Vagina (tissue), 2 donors: ENCODE data around the gene OGFOD2. TPM values are rescaled to one million over a fixed set of nuclear protein-coding genes. Genes with fewer than 3 reads are reported as not detected.
A peak's percentile ranks its signal among the peaks of the same experiment; 100 is the strongest.

Experiments
- DNase-seq, 2 donors: peaks; one replicate each; pipeline ENCODE4 v3.0.0-alpha.2; 2017; ENCODE audit errors: extremely low spot score in 2 of 2
- H3K27ac ChIP-seq: fragments of 200-600 bp; sonication (generic); one replicate; pipeline ENCODE4 v1.5.1; 2019
- H3K27me3 ChIP-seq: fragments of 200-600 bp; sonication (generic); one replicate; pipeline ENCODE4 v1.5.1; 2019
- H3K36me3 ChIP-seq, 2 donors: fragments of 200-600 bp; sonication (generic); one replicate each; pipeline ENCODE4 v1.5.1; 2017 to 2019
- H3K4me1 ChIP-seq: fragments of 200-600 bp; sonication (generic); one replicate; pipeline ENCODE4 v1.5.1; 2019
- H3K4me3 ChIP-seq, 2 donors: fragments of 200-600 bp; sonication (generic); 1 replicate in 1 of 2; 2 replicates in 1 of 2; pipeline ENCODE4 v1.5.1; 2016 to 2019
- H3K9me3 ChIP-seq: fragments of 200-600 bp; sonication (generic); one replicate; pipeline ENCODE4 v1.5.1; 2019
- CTCF ChIP-seq, 3 experiments: fragments of 450-650 bp in 2 of 3; fragments of 200-600 bp in 1 of 3; sonication (generic) in 1 of 3; IDR thresholded peaks; one replicate each; pipeline ENCODE4 v1.5.1; 2017 to 2019; ENCODE audit warnings: antibody characterized with exemption in 3 of 3, mild to moderate bottlenecking in 2 of 3, moderate library complexity in 2 of 3
- POLR2A ChIP-seq, 2 donors: fragments of 450-650 bp; IDR thresholded peaks; one replicate each; pipeline ENCODE4 v1.6.1; 2017; ENCODE audit warnings: antibody characterized with exemption in 2 of 2, mild to moderate bottlenecking in 2 of 2, moderate library complexity in 2 of 2
- POLR2AphosphoS5 ChIP-seq, 2 donors: sonication (generic); formaldehyde crosslinking; IDR thresholded peaks; one replicate each; pipeline ENCODE4 v1.9.0; 2017; ENCODE audit warnings: antibody characterized with exemption in 2 of 2, mild to moderate bottlenecking in 2 of 2, low read depth in 1 of 2; ENCODE audit not compliant: insufficient read depth in 1 of 2
- intact Hi-C: fragments of 100-400 bp; cut with DNase I; formaldehyde crosslinking; loops from one replicate; pipeline ENCODE4 v1.15.1; 2023
- total RNA-seq: library from RNA; depleted of rRNA; stranded (reverse); fragments of >200 nt; gene quantifications from one replicate; pipeline ENCODE4 v1.2.3, GENCODE V29; 2016

Gene OGFOD2
- total RNA-seq, 1 donor from 2014 or later = 26.0 TPM

- no peaks in the 10 kb centered on the region for H3K27me3 ChIP-seq
- no peaks in the 10 kb centered on the region for H3K36me3 ChIP-seq
- TF ChIP-seq POLR2A (IDR thresholded peaks at IDR 0.05) (no peak), POLR2AphosphoS5 (IDR thresholded peaks at IDR 0.05; ENCODE audit: insufficient read depth in 1 of 2, low read depth in 1 of 2) (no peak), CTCF (IDR thresholded peaks at IDR 0.05) (no peak)
- H3K4me1 ChIP-seq = peaks cover 45% of the 10 kb centered on the region
- intact Hi-C loops = no loop called here
- DNase-seq = peak in 1 of 2 donors; percentile 91
- peak overlapping the region; percentile 94 for H3K27ac ChIP-seq
- H3K4me3 ChIP-seq = no peak overlapping the region
- H3K9me3 ChIP-seq = no peaks in the 10 kb centered on the region
These were observed 27.7 kb upstream of the OGFOD2 start for GRCh38 chr12:122947352-122947792.

- Histone ChIP-seq H3K4me1 (peaks cover 44% of the 10 kb centered on the region), H3K4me3 (no peak overlapping the region), H3K9me3 (no peaks in the 10 kb centered on the region), H3K27ac (no peak overlapping the region), H3K36me3 (no peaks in the 10 kb centered on the region), H3K27me3 (no peaks in the 10 kb centered on the region)
- intact Hi-C loops = no loop called here
- TF ChIP-seq CTCF (IDR thresholded peaks at IDR 0.05) (no peak), POLR2AphosphoS5 (IDR thresholded peaks at IDR 0.05; ENCODE audit: insufficient read depth in 1 of 2, low read depth in 1 of 2) (no peak), POLR2A (IDR thresholded peaks at IDR 0.05) (no peak)
- DNase-seq = no peak
These were observed 26.4 kb upstream of the OGFOD2 start for GRCh38 chr12:122948605-122949004.

- Histone ChIP-seq H3K4me1 (peaks cover 36% of the 10 kb centered on the region), H3K27ac (peak overlapping the region; percentile 23), H3K9me3 (no peaks in the 10 kb centered on the region), H3K36me3 (no peaks in the 10 kb centered on the region), H3K4me3 (no peak overlapping the region), H3K27me3 (no peaks in the 10 kb centered on the region)
- intact Hi-C loops = no loop called here
- DNase-seq = no peak
- TF ChIP-seq POLR2A (IDR thresholded peaks at IDR 0.05) (no peak), POLR2AphosphoS5 (IDR thresholded peaks at IDR 0.05; ENCODE audit: insufficient read depth in 1 of 2, low read depth in 1 of 2) (no peak), CTCF (IDR thresholded peaks at IDR 0.05) (no peak)
These were observed 25.6 kb upstream of the OGFOD2 start for GRCh38 chr12:122949405-122949804.

- no peaks in the 10 kb centered on the region for H3K36me3 ChIP-seq
- TF ChIP-seq CTCF (IDR thresholded peaks at IDR 0.05) = no peak
- TF ChIP-seq POLR2AphosphoS5 (IDR thresholded peaks at IDR 0.05; ENCODE audit: insufficient read depth in 1 of 2, low read depth in 1 of 2) = no peak
- no peak for TF ChIP-seq POLR2A (IDR thresholded peaks at IDR 0.05)
- intact Hi-C loops = loop anchor here (2.0 kb wide), 1 partner anchor 91 kb away; no protein-coding TSS in a partner anchor
- peak overlapping the region; percentile 23 for H3K27ac ChIP-seq
- DNase-seq = no peak
- H3K27me3 ChIP-seq = no peaks in the 10 kb centered on the region
- H3K4me3 ChIP-seq = no peak overlapping the region
- peaks cover 29% of the 10 kb centered on the region for H3K4me1 ChIP-seq
- H3K9me3 ChIP-seq = no peaks in the 10 kb centered on the region
These were observed 25.0 kb upstream of the OGFOD2 start for GRCh38 chr12:122949816-122950675.

- H3K9me3 ChIP-seq = no peaks in the 10 kb centered on the region
- H3K27ac ChIP-seq = peak overlapping the region; percentile 5
- no peak for DNase-seq
- H3K4me1 ChIP-seq = peaks cover 18% of the 10 kb centered on the region
- intact Hi-C loops = loop anchor here (2.0 kb wide), 1 partner anchor 93 kb away; no protein-coding TSS in a partner anchor
- TF ChIP-seq POLR2A (IDR thresholded peaks at IDR 0.05) (no peak), CTCF (IDR thresholded peaks at IDR 0.05) (no peak), POLR2AphosphoS5 (IDR thresholded peaks at IDR 0.05; ENCODE audit: insufficient read depth in 1 of 2, low read depth in 1 of 2) (no peak)
- H3K36me3 ChIP-seq = no peaks in the 10 kb centered on the region
- H3K4me3 ChIP-seq = no peak overlapping the region
- H3K27me3 ChIP-seq = no peaks in the 10 kb centered on the region
These were observed 23.6 kb upstream of the OGFOD2 start for GRCh38 chr12:122951406-122951805.
